Liver (tissue), 9 donors: ENCODE results near the gene ALX4. TPM values are rescaled to one million over a fixed set of nuclear protein-coding genes. Genes with fewer than 3 reads are reported as not detected.

Source experiments
- DNase-seq: peaks from one replicate; pipeline ENCODE4 v3.0.0-alpha.2; 2017; ENCODE audit warnings: low spot score
- H3K27ac ChIP-seq, 2 donors: one replicate each; pipeline ENCODE4 v1.7.0; 2013; ENCODE audit warnings: inconsistent platforms in 2 of 2, low read length in 2 of 2, control low read depth in 1 of 2, low read depth in 1 of 2, mild to moderate bottlenecking in 1 of 2
- H3K27me3 ChIP-seq, 4 donors: one replicate each; pipeline versions ENCODE4 v1.6.1 to v1.7.0; 2013; ENCODE audit warnings: low read length in 3 of 4, inconsistent platforms in 1 of 4, mild to moderate bottlenecking in 1 of 4, moderate library complexity in 1 of 4; ENCODE audit not compliant: control insufficient read depth in 4 of 4, insufficient read depth in 4 of 4
- H3K36me3 ChIP-seq, 4 donors: one replicate each; pipeline versions ENCODE4 v1.6.1 to v1.7.0; 2013; ENCODE audit warnings: low read length in 3 of 4, mild to moderate bottlenecking in 3 of 4, low read depth in 1 of 4, moderate library complexity in 1 of 4; ENCODE audit not compliant: control insufficient read depth in 4 of 4, insufficient read depth in 3 of 4
- H3K4me1 ChIP-seq, 4 donors: one replicate each; pipeline versions ENCODE4 v1.6.1 to v1.7.0; 2013; ENCODE audit warnings: low read length in 3 of 4, mild to moderate bottlenecking in 3 of 4, moderate library complexity in 1 of 4; ENCODE audit not compliant: control insufficient read depth in 4 of 4, insufficient read depth in 4 of 4
- H3K4me3 ChIP-seq, 3 donors: one replicate each; pipeline versions ENCODE4 v1.6.1 to v1.7.0; 2013; ENCODE audit warnings: low read length in 3 of 3, control low read depth in 1 of 3, low read depth in 1 of 3, mild to moderate bottlenecking in 1 of 3
- H3K9ac ChIP-seq, 2 donors: one replicate each; pipeline ENCODE4 v1.7.0; 2013; ENCODE audit warnings: low read length in 2 of 2, mild to moderate bottlenecking in 2 of 2, moderate library complexity in 2 of 2, control low read depth in 1 of 2, low read depth in 1 of 2
- H3K9me3 ChIP-seq, 4 donors: one replicate each; pipeline versions ENCODE4 v1.6.1 to v1.7.0; 2013; ENCODE audit warnings: low read length in 3 of 4; ENCODE audit not compliant: control insufficient read depth in 4 of 4
- EGR1 ChIP-seq, 2 donors: IDR thresholded peaks; 2 replicates each; pipeline ENCODE4 v1.6.1; 2016 to 2018; ENCODE audit warnings: antibody characterized with exemption in 2 of 2, low read depth in 2 of 2
- FOXA1 ChIP-seq: IDR thresholded peaks from 2 replicates; pipeline ENCODE4 v1.6.1; 2016; ENCODE audit warnings: antibody characterized with exemption
- FOXA2 ChIP-seq: IDR thresholded peaks from 2 replicates; pipeline ENCODE4 v1.6.1; 2016; ENCODE audit warnings: antibody characterized with exemption
- GABPA ChIP-seq, 2 donors: IDR thresholded peaks in 1 of 2; conservative IDR thresholded peaks in 1 of 2; 2 replicates each; pipeline ENCODE4 v1.6.1; 2016; ENCODE audit warnings: antibody characterized with exemption in 2 of 2, mild to moderate bottlenecking in 1 of 2, moderate library complexity in 1 of 2
- HNF4A ChIP-seq, 2 donors: conservative IDR thresholded peaks; 2 replicates each; pipeline ENCODE4 v1.6.1; 2016; ENCODE audit warnings: antibody characterized with exemption in 2 of 2, mild to moderate bottlenecking in 2 of 2
- JUND ChIP-seq, 2 donors: IDR thresholded peaks; 2 replicates each; pipeline ENCODE4 v1.6.1; 2016; ENCODE audit warnings: antibody characterized with exemption in 2 of 2
- RAD21 ChIP-seq, 2 donors: IDR thresholded peaks; 2 replicates each; pipeline ENCODE4 v1.6.1; 2016; ENCODE audit warnings: antibody characterized with exemption in 2 of 2, mild to moderate bottlenecking in 2 of 2
- RXRA ChIP-seq, 2 donors: IDR thresholded peaks; 2 replicates each; pipeline ENCODE4 v1.6.1; 2017 to 2018; ENCODE audit warnings: antibody characterized with exemption in 2 of 2, mild to moderate bottlenecking in 1 of 2
- SP1 ChIP-seq: IDR thresholded peaks from 2 replicates; pipeline ENCODE4 v1.6.1; 2018; ENCODE audit warnings: antibody characterized with exemption, mild to moderate bottlenecking
- TAF1 ChIP-seq: conservative IDR thresholded peaks from 2 replicates; pipeline ENCODE4 v1.6.1; 2016; ENCODE audit warnings: antibody characterized with exemption, mild to moderate bottlenecking
- YY1 ChIP-seq: IDR thresholded peaks from 2 replicates; pipeline ENCODE4 v1.6.1; 2016; ENCODE audit warnings: antibody characterized with exemption, mild to moderate bottlenecking
- WGBS: extraction: QIAGEN DNeasy Blood & Tissue Kit; methylation state at CpG from one replicate; pipeline ENCODE4 v1.1.7; 2013; 5-methylcytosine and 5-hydroxymethylcytosine counted together
- polyA plus RNA-seq, 2 donors: library from polyadenylated mRNA; stranded (reverse) in 1 of 2; unstranded in 1 of 2; fragments of 200-250 nt in 1 of 2; fragments of >200 nt in 1 of 2; fragmentation: Nextera tagmentation in 1 of 2; extraction: Ambion mirVana in 1 of 2; gene quantifications; one replicate each; pipeline versions ENCODE4 v1.2.1 to v1.2.3, GENCODE V29; 2013 to 2015
- total RNA-seq, 2 donors: library from RNA; depleted of rRNA; stranded (reverse); fragments of >200 nt; gene quantifications; one replicate each; pipeline ENCODE4 v1.2.3, GENCODE V29; 2014
- TF ChIP-seq, protein P1 (sequence below): fragments of 150-350 bp; IDR thresholded peaks from 2 replicates; pipeline ENCODE4 v1.5.1; 2017; ENCODE audit warnings: improper control_type of control experiment, low read depth, low read length; ENCODE audit not compliant: missing input control
- TF ChIP-seq, protein P2 (sequence below): IDR thresholded peaks from 2 replicates; pipeline ENCODE4 v1.6.1; 2016; ENCODE audit warnings: antibody characterized with exemption
- TF ChIP-seq, protein P3 (sequence below): IDR thresholded peaks from 2 replicates; pipeline ENCODE4 v1.6.1; 2016; ENCODE audit warnings: antibody characterized with exemption
- TF ChIP-seq, protein P4 (sequence below): IDR thresholded peaks from 2 replicates; pipeline ENCODE4 v1.6.1; 2016; ENCODE audit warnings: antibody characterized with exemption, mild to moderate bottlenecking
- TF ChIP-seq, protein P5 (sequence below): IDR thresholded peaks from 2 replicates; pipeline ENCODE4 v1.6.1; 2016; ENCODE audit warnings: antibody characterized with exemption
- donor health status: healthy.
- donor health status: healthy.
- donor health status: healthy.
- donor health status: healthy.
- donor health status: healthy.

Gene ALX4
- total and polyA plus RNA-seq, 4 donors: not detected

DNA sequence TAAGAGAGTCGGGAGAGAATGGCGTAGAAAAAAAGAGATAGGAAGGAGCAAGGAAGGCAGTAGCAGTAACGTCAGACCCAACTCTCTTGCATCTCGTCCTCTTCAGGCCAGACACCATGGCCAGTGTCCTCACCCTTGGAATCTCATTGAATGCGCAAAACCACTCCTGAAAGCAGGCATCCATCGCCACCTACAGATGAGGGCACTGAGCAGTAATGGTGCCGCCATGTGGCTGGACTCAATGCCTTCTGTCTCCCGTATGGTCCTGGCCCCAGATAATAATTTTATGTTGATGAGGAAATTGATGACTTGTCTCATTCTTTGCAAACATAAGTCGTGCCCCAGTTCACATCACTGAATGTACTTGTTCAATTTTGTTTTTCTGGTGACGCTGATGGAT is 17.8 kb upstream of the ALX4 start:
- Histone ChIP-seq H3K4me1 (no peaks in the 10 kb centered on the region), H3K9ac (no peak overlapping the region), H3K9me3 (no peaks in the 10 kb centered on the region), H3K4me3 (no peak overlapping the region), H3K27me3 (peaks cover 4 to 37% (median 7%) of the 10 kb centered on the region in 4 donors), H3K27ac (no peak overlapping the region), H3K36me3 (no peaks in the 10 kb centered on the region)
- WGBS: 57% methylated on average over 10 of the region's 10 CpGs
- no peak for DNase-seq
- TF ChIP-seq FOXA2 (no peak), EGR1 (IDR thresholded peaks at IDR 0.05; ENCODE audit: low read depth in 2 of 2) (no peak), YY1 (no peak), HNF4A (conservative IDR thresholded peaks at IDR 0.05) (no peak), TAF1 (no peak), RXRA (IDR thresholded peaks at IDR 0.05) (no peak), FOXA1 (no peak), GABPA (IDR thresholded peaks at IDR 0.05 in 1 of 2, conservative IDR thresholded peaks at IDR 0.05 in 1 of 2) (no peak), RAD21 (IDR thresholded peaks at IDR 0.05) (no peak), JUND (IDR thresholded peaks at IDR 0.05) (no peak), SP1 (no peak)
- TF ChIP-seq, protein P1, sequence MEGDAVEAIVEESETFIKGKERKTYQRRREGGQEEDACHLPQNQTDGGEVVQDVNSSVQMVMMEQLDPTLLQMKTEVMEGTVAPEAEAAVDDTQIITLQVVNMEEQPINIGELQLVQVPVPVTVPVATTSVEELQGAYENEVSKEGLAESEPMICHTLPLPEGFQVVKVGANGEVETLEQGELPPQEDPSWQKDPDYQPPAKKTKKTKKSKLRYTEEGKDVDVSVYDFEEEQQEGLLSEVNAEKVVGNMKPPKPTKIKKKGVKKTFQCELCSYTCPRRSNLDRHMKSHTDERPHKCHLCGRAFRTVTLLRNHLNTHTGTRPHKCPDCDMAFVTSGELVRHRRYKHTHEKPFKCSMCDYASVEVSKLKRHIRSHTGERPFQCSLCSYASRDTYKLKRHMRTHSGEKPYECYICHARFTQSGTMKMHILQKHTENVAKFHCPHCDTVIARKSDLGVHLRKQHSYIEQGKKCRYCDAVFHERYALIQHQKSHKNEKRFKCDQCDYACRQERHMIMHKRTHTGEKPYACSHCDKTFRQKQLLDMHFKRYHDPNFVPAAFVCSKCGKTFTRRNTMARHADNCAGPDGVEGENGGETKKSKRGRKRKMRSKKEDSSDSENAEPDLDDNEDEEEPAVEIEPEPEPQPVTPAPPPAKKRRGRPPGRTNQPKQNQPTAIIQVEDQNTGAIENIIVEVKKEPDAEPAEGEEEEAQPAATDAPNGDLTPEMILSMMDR: no peak
- TF ChIP-seq, protein P2, sequence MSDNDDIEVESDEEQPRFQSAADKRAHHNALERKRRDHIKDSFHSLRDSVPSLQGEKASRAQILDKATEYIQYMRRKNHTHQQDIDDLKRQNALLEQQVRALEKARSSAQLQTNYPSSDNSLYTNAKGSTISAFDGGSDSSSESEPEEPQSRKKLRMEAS: no peak
- TF ChIP-seq, protein P3, sequence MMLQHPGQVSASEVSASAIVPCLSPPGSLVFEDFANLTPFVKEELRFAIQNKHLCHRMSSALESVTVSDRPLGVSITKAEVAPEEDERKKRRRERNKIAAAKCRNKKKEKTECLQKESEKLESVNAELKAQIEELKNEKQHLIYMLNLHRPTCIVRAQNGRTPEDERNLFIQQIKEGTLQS: no peak
- TF ChIP-seq, protein P4, sequence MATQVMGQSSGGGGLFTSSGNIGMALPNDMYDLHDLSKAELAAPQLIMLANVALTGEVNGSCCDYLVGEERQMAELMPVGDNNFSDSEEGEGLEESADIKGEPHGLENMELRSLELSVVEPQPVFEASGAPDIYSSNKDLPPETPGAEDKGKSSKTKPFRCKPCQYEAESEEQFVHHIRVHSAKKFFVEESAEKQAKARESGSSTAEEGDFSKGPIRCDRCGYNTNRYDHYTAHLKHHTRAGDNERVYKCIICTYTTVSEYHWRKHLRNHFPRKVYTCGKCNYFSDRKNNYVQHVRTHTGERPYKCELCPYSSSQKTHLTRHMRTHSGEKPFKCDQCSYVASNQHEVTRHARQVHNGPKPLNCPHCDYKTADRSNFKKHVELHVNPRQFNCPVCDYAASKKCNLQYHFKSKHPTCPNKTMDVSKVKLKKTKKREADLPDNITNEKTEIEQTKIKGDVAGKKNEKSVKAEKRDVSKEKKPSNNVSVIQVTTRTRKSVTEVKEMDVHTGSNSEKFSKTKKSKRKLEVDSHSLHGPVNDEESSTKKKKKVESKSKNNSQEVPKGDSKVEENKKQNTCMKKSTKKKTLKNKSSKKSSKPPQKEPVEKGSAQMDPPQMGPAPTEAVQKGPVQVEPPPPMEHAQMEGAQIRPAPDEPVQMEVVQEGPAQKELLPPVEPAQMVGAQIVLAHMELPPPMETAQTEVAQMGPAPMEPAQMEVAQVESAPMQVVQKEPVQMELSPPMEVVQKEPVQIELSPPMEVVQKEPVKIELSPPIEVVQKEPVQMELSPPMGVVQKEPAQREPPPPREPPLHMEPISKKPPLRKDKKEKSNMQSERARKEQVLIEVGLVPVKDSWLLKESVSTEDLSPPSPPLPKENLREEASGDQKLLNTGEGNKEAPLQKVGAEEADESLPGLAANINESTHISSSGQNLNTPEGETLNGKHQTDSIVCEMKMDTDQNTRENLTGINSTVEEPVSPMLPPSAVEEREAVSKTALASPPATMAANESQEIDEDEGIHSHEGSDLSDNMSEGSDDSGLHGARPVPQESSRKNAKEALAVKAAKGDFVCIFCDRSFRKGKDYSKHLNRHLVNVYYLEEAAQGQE: no peak
- TF ChIP-seq, protein P5, sequence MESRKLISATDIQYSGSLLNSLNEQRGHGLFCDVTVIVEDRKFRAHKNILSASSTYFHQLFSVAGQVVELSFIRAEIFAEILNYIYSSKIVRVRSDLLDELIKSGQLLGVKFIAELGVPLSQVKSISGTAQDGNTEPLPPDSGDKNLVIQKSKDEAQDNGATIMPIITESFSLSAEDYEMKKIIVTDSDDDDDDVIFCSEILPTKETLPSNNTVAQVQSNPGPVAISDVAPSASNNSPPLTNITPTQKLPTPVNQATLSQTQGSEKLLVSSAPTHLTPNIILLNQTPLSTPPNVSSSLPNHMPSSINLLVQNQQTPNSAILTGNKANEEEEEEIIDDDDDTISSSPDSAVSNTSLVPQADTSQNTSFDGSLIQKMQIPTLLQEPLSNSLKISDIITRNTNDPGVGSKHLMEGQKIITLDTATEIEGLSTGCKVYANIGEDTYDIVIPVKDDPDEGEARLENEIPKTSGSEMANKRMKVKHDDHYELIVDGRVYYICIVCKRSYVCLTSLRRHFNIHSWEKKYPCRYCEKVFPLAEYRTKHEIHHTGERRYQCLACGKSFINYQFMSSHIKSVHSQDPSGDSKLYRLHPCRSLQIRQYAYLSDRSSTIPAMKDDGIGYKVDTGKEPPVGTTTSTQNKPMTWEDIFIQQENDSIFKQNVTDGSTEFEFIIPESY: no peak
